ENCODE results near the gene UBTF.

Gene UBTF

DNA sequence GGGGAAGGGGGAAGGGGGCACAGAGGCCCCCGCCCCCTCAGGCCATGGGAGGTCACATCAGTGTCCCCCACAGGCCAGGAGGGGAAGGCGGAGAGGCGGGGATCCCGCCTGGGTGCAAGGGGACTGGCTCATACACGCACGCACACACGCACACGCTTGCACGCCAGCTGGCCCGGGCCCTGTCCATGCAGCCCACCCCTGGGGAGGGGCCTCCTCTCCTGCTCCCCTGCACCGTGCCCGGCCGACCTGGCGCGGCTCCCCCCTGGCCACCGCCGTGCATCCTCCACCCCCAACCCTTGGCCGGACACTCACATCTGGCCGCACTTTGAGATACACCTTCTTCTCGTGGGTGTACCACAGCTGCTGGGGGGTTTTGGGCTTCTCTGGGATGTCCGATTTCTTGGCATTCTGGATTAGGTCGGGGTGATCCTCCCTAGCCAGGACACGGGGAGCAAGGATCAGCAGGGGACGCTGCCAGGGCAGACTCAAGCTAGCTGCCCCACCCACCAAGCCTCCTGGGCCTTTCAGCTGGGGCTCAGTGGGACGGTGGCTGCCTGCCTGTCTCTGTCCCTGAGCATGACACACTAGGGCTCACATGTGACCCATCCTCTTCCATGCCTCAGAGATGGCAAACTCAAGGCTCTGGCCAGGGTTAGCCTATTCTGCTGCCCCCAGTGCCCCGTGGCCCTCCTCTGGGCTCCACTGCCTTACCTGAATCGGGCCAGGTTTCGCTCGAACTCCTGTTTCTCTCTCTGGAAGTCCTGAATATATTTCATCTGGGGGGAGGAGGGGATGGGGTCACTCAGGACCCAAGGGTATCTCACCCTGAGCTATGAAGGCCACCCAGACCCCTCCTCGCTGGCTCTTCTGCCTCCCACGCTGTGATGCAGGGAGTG is 6.7 kb downstream of the UBTF start:
- no peak for DNase-seq

DNA sequence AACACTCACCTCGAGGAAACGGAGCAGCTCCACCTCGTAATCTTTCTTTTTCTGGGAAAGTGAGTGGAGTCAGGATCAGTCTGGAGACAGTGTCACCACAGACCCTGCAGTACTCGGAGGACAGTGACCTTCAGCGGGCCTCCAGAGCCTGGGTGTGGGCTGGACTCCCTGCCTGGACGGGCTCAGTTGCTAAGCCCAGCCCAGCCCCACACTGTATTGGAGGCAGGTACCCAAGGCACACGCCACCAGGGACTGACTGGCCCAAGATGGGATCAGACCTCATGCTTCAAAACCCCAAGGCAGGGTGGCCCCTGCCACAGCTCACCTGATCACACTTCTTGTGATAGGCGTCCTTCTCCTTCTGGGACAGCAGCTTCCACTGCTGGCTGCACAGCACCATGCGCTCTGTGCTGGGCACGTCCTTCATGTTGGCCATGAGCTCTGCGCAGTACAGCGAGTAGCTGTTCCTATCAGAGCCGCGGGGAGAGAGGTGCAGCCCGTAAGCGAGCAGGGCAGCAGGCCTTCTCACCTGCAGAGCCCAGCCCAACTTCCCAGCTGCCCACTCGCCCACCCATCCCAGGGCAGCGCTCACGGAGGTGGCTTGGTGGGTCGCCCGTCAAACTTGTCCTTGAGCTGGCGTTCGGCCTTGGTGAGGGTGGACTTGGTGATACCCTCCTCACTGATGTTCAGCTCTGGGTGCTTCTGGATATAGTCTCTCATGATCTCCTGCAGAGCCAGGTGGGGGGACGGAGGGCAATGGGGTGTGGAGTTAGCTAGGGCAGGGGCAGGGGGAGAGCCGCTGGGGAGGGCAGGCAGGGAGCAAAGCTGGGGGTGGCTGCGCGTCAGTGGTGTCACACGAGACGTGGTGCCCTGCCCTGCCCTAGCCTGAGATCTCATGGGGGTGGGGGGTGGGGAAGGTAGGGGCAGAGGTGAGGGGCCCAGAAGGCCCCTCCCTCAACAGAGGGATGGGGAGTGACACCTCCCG is 7.9 kb downstream of the UBTF start:
- DNase-seq: no peak

GRCh38 chr17:44210342-44211192 is 8.9 kb downstream of the UBTF start:
- peak; percentile 73 to 86 (median 80) for DNase-seq

GRCh38 chr17:44209786-44210341 is 9.6 kb downstream of the UBTF start:
- no peak for DNase-seq

- no peak for DNase-seq
Observed at GRCh38 chr17:44207743-44208142, 11.7 kb downstream of the UBTF start.

GRCh38 chr17:44207319-44207718 is 12.2 kb downstream of the UBTF start:
- no peak for DNase-seq

GRCh38 chr17:44206825-44207155 is 12.7 kb downstream of the UBTF start:
- no peak for DNase-seq

- no peak for DNase-seq
Observed at GRCh38 chr17:44205962-44206824, 13.3 kb downstream of the UBTF start.

DNA sequence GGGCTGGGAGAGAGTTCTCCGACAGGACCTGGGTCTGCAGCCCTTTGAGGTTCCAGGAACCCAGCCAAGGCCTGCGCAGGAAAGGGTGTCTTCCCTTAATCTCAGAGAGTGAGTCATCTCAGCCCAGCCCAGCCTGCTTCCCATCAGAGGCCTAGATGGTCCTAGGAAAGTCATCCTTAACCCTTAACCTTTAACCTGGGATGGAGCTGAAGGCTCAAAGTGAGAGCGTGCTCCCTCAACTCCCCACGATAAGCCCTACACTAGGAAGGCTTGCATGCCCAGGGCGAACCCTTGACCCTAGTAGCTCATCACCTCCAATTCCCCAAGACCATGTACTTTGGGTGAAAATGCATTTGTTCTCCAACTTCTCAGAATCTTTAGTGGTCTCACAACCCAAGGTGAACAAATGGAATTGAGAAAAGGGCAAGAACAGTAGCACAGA is 15.0 kb downstream of the UBTF start:
- DNase-seq: no peak

GRCh38 chr17:44203731-44204440 is 15.6 kb downstream of the UBTF start:
- peak; percentile 11 to 35 (median 35) for DNase-seq

GRCh38 chr17:44202756-44203155 is 16.7 kb downstream of the UBTF start:
- no peak for DNase-seq

- DNase-seq: peak in 2 of 3 experiments; percentile 6 to 83
Observed at GRCh38 chr17:44200478-44201155, 18.9 kb downstream of the UBTF start.

DNA sequence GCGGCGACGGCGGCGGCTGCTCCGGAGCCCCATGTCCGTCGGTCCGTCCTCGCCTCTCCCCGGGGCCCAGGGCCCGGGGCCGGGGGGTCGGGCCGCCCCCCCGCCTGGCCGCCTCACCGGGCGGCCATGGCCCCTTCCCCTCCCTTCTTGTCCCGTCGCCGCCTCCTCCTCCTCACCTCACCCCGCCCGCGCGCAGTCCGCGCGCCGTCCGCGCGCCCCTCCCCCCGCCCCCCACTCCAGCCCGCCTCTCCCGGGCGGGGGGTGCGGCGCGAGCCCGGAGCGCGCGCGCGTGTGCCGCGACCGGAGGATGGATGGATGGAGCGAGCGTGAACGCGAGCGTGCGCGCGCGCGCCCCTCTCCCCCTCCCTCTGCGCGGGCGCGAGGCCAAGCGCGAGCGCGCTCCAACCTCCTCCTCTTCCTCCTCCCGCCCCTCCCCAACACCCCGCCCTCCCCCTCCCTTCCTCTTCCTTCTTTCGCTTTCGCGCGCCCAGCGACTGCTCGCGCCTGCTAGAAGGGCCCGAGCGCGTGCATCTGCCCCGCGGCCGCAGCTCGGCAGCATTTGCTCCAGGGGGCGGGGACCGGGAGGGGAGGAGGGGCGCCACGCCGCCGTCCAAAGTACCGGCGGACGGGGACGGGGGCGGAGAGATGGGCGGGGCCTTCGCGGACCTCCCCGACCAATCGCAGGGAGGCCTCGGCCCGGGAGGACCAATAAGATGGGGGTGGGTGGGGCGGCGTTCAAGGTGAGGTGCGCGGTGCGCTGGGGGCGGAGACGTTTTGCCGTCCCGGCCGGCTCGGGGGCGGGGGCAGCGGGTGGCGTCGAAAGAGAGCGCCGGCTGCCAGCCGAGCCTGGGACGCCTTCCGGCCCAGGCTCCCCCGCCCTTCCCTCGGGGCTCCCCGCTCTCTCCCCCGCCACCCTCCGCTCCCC is 19.7 kb downstream of the UBTF start, which contains the start of gene ATXN7L3:
Gene ATXN7L3 (minus strand): TSS at position 332 of the 925 bp plus-strand sequence. CDS start 1,814 bp downstream, outside the sequence.
- DNase-seq: peak; percentile 97 to 98 (median 97)

GRCh38 chr17:44198721-44199552 is 20.5 kb downstream of the UBTF start:
- DNase-seq: peak; percentile 27 to 75 (median 74)

- DNase-seq: peak in 1 of 3 experiments; percentile 64
Observed at GRCh38 chr17:44197980-44198720, 21.3 kb downstream of the UBTF start.

- DNase-seq: no peak
Observed at GRCh38 chr17:44197107-44197506, 22.4 kb downstream of the UBTF start.
